ENCODE measurements around the gene AADACL2. TPM values are rescaled to one million over a fixed set of nuclear protein-coding genes. Genes with fewer than 3 reads are reported as not detected.

Gene AADACL2
- total and polyA plus RNA-seq, 2 experiments from 2014 or later, result not detected

DNA sequence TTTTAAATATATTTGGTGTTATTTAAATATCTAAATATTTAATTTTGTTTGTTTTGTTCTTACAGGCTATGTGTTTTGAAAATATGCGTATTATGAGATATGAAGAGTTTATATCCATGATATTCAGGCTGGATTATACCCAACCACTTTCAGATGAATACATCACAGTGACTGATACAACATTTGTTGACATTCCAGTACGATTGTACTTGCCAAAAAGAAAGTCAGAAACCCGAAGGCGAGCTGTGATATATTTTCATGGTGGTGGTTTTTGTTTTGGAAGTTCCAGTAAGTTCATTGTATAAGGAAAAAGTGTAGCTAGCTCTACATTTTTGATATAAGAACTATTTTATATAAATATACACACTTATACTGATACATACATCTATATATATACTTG lies 6.9 kb downstream of the AADACL2 start:
- no peak overlapping the region for H3K4me2 ChIP-seq
- H3K4me3 Mint-ChIP-seq, result no peak overlapping the region

More for the DNA sequence above, 6.9 kb downstream of the AADACL2 start:
- H3K27ac Mint-ChIP-seq, result no peak overlapping the region
- H3K4me3 ChIP-seq, result no peak overlapping the region
- no peaks in the 10 kb centered on the region for H3K36me3 Mint-ChIP-seq (ENCODE audit: low read depth)
- peaks cover 5% of the 10 kb centered on the region; the same call in 1 of the 3 replicates for H3K4me1 Mint-ChIP-seq
- no peaks in the 10 kb centered on the region for H3K27me3 Mint-ChIP-seq (ENCODE audit: insufficient read depth, low read depth, poor library complexity)
- 0 out of 2 replicates have a peak, but pooled peaks cover 6% of the 10 kb centered on the region for H3K4me1 ChIP-seq (ENCODE audit: insufficient read depth)
- DNase-seq (ENCODE audit: low spot score) (no peak), ATAC-seq (no peak)
- peaks cover 4% of the 10 kb centered on the region; the same call in 1 of the 3 replicates for H3K9me3 Mint-ChIP-seq
- no peak overlapping the region for H2AFZ ChIP-seq
- H3K79me2 ChIP-seq (replicated peaks; ENCODE audit: insufficient read depth), result no peaks in the 10 kb centered on the region
- H3K36me3 ChIP-seq (ENCODE audit: insufficient read depth), result no peaks in the 10 kb centered on the region
- H3K27me3 ChIP-seq (ENCODE audit: insufficient read depth), result no peaks in the 10 kb centered on the region
- no peak for TF ChIP-seq ZNF114 (CRISPR knock-in tag; IDR thresholded peaks at IDR 0.05)
- no peak for TF ChIP-seq ZNF331 (CRISPR knock-in tag; IDR thresholded peaks at IDR 0.05; ENCODE audit: low read depth)
- TF ChIP-seq, protein P1, sequence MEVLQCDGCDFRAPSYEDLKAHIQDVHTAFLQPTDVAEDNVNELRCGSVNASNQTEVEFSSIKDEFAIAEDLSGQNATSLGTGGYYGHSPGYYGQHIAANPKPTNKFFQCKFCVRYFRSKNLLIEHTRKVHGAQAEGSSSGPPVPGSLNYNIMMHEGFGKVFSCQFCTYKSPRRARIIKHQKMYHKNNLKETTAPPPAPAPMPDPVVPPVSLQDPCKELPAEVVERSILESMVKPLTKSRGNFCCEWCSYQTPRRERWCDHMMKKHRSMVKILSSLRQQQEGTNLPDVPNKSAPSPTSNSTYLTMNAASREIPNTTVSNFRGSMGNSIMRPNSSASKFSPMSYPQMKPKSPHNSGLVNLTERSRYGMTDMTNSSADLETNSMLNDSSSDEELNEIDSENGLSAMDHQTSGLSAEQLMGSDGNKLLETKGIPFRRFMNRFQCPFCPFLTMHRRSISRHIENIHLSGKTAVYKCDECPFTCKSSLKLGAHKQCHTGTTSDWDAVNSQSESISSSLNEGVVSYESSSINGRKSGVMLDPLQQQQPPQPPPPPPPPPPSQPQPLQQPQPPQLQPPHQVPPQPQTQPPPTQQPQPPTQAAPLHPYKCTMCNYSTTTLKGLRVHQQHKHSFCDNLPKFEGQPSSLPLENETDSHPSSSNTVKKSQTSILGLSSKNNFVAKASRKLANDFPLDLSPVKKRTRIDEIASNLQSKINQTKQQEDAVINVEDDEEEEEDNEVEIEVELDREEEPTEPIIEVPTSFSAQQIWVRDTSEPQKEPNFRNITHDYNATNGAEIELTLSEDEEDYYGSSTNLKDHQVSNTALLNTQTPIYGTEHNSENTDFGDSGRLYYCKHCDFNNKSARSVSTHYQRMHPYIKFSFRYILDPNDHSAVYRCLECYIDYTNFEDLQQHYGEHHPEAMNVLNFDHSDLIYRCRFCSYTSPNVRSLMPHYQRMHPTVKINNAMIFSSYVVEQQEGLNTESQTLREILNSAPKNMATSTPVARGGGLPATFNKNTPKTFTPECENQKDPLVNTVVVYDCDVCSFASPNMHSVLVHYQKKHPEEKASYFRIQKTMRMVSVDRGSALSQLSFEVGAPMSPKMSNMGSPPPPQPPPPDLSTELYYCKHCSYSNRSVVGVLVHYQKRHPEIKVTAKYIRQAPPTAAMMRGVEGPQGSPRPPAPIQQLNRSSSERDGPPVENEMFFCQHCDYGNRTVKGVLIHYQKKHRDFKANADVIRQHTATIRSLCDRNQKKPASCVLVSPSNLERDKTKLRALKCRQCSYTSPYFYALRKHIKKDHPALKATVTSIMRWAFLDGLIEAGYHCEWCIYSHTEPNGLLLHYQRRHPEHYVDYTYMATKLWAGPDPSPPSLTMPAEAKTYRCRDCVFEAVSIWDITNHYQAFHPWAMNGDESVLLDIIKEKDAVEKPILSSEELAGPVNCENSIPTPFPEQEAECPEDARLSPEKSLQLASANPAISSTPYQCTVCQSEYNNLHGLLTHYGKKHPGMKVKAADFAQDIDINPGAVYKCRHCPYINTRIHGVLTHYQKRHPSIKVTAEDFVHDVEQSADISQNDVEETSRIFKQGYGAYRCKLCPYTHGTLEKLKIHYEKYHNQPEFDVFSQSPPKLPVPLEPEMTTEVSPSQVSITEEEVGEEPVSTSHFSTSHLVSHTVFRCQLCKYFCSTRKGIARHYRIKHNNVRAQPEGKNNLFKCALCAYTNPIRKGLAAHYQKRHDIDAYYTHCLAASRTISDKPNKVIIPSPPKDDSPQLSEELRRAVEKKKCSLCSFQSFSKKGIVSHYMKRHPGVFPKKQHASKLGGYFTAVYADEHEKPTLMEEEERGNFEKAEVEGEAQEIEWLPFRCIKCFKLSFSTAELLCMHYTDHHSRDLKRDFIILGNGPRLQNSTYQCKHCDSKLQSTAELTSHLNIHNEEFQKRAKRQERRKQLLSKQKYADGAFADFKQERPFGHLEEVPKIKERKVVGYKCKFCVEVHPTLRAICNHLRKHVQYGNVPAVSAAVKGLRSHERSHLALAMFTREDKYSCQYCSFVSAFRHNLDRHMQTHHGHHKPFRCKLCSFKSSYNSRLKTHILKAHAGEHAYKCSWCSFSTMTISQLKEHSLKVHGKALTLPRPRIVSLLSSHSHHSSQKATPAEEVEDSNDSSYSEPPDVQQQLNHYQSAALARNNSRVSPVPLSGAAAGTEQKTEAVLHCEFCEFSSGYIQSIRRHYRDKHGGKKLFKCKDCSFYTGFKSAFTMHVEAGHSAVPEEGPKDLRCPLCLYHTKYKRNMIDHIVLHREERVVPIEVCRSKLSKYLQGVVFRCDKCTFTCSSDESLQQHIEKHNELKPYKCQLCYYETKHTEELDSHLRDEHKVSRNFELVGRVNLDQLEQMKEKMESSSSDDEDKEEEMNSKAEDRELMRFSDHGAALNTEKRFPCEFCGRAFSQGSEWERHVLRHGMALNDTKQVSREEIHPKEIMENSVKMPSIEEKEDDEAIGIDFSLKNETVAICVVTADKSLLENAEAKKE (CRISPR knock-in tag; IDR thresholded peaks at IDR 0.05), result no peak
- no peak overlapping the region for H3K27ac ChIP-seq (ENCODE audit: low read depth)
- no peaks in the 10 kb centered on the region for H3K9me2 ChIP-seq (ENCODE audit: insufficient read depth)
- no peaks in the 10 kb centered on the region for H4K20me1 ChIP-seq (replicated peaks; ENCODE audit: insufficient read depth)
- no peaks in the 10 kb centered on the region for H3F3A ChIP-seq (replicated peaks; ENCODE audit: low read depth)
